IMR-90 (cell line): Measurements from ENCODE around the gene SP3. TPM values are rescaled to one million over a fixed set of nuclear protein-coding genes. Genes with fewer than 3 reads are reported as not detected.
A peak's percentile ranks its signal among the peaks of the same experiment; 100 is the strongest.

Source experiments
- ATAC-seq: fragments of 200-7000 bp; cut with Tn5 transposase; 2 replicates; pipeline ENCODE4 v1.9.1; 2020; ENCODE audit warnings: low read depth, mild to moderate bottlenecking, moderate library complexity
- BruUV-seq: library from RNA; stranded (reverse); fragments of 400-500 nt; replicated peaks from 2 replicates; lab custom pipeline; 2021; lab: Mats Ljungman, UMichigan
- CTCF ChIA-PET: fragments of 300-600 bp; formaldehyde crosslinking; extraction: SDS; loops from one replicate; lab custom pipeline; 2021; ENCODE audit warnings: antibody characterized with exemption; lab: Yijun Ruan, JAX
- POLR2A ChIA-PET: fragments of 300-600 bp; sonication (Branson Sonifier 250); formaldehyde crosslinking; loops from one replicate; lab custom pipeline; 2022; ENCODE audit warnings: antibody characterized with exemption; ENCODE audit not compliant: unreplicated experiment; lab: Charles Lee
- DNase-seq: peaks from one replicate; pipeline ENCODE4 v3.0.0; 2013
- H2AFZ ChIP-seq: replicated peaks from 2 replicates; pipeline ENCODE3; 2013; ENCODE audit warnings: low read length, mild to moderate bottlenecking; ENCODE audit not compliant: poor library complexity
- H2AK5ac ChIP-seq: 2 replicates; pipeline ENCODE4 v1.6.1; 2013; ENCODE audit warnings: low read depth, low read length, inconsistent platforms
- H2AK9ac ChIP-seq: replicated peaks from 2 replicates; pipeline ENCODE3; 2013; ENCODE audit warnings: mild to moderate bottlenecking, low read depth, low read length, moderate library complexity; ENCODE audit not compliant: poor library complexity
- H2BK120ac ChIP-seq: 2 replicates; pipeline ENCODE4 v1.6.1; 2013; ENCODE audit warnings: low read depth, low read length, inconsistent platforms
- H2BK15ac ChIP-seq: 3 replicates; pipeline ENCODE4 v1.6.1; 2013; ENCODE audit warnings: low read depth, low read length, inconsistent platforms
- H2BK20ac ChIP-seq: 2 replicates; pipeline ENCODE4 v1.6.1; 2013; ENCODE audit warnings: low read depth, mild to moderate bottlenecking, inconsistent platforms, low read length, moderate library complexity
- H2BK5ac ChIP-seq: 2 replicates; pipeline ENCODE4 v1.6.1; 2013; ENCODE audit warnings: mild to moderate bottlenecking, low read depth, low read length, inconsistent platforms; ENCODE audit not compliant: poor library complexity, severe bottlenecking
- H3K14ac ChIP-seq: replicated peaks from 2 replicates; pipeline ENCODE4 v1.6.1; 2013; ENCODE audit warnings: low read depth, low read length, inconsistent platforms
- H3K18ac ChIP-seq: 2 replicates; pipeline ENCODE4 v1.6.1; 2013; ENCODE audit warnings: low read depth, low read length, control low read depth
- H3K23ac ChIP-seq: 2 replicates; pipeline ENCODE4 v1.6.1; 2013; ENCODE audit warnings: low read depth, low read length, inconsistent platforms
- H3K27ac ChIP-seq: 2 replicates; pipeline ENCODE4 v1.5.1; 2013; ENCODE audit warnings: mild to moderate bottlenecking, control low read depth, low read length; ENCODE audit not compliant: insufficient read depth
- H3K27me3 ChIP-seq: 2 replicates; pipeline ENCODE4 v1.6.1; 2013; ENCODE audit warnings: low read length; ENCODE audit not compliant: control insufficient read depth, insufficient read depth
- H3K36me3 ChIP-seq: 2 replicates; pipeline ENCODE4 v1.6.1; 2013; ENCODE audit warnings: low read length, mixed read lengths; ENCODE audit not compliant: control insufficient read depth, insufficient read depth
- H3K4ac ChIP-seq: 2 replicates; pipeline ENCODE4 v1.6.1; 2013; ENCODE audit warnings: low read depth, low read length, inconsistent platforms
- H3K4me1 ChIP-seq: 2 replicates; pipeline ENCODE4 v1.6.1; 2013; ENCODE audit warnings: low read length, mixed read lengths; ENCODE audit not compliant: control insufficient read depth, insufficient read depth
- H3K4me2 ChIP-seq: 2 replicates; pipeline ENCODE4 v1.6.1; 2013; ENCODE audit warnings: low read depth, mild to moderate bottlenecking, control low read depth, low read length, moderate library complexity
- H3K4me3 ChIP-seq: 2 replicates; pipeline ENCODE4 v1.5.1; 2013; ENCODE audit warnings: low read depth, mild to moderate bottlenecking, control low read depth, low read length, moderate library complexity; ENCODE audit not compliant: insufficient read depth
- H3K56ac ChIP-seq: 2 replicates; pipeline ENCODE4 v1.6.1; 2013; ENCODE audit warnings: low read length, inconsistent platforms; ENCODE audit not compliant: insufficient read depth; ENCODE audit errors: extremely low read depth
- H3K79me1 ChIP-seq, 2 experiments: 2 replicates each; pipeline ENCODE4 v1.6.1; 2013; ENCODE audit warnings: low read length in 2 of 2, inconsistent platforms in 1 of 2, low read depth in 1 of 2
- H3K9ac ChIP-seq: 2 replicates; pipeline ENCODE4 v1.6.1; 2013; ENCODE audit warnings: low read depth, low read length, control low read depth
- H3K9me1 ChIP-seq: 2 replicates; pipeline ENCODE4 v1.6.1; 2013; ENCODE audit warnings: low read length, inconsistent platforms; ENCODE audit not compliant: insufficient read depth
- H3K9me3 ChIP-seq: 2 replicates; pipeline ENCODE4 v1.6.1; 2013; ENCODE audit warnings: low read length; ENCODE audit not compliant: control insufficient read depth, insufficient read depth
- H4K20me1 ChIP-seq: 2 replicates; pipeline ENCODE4 v1.6.1; 2013; ENCODE audit warnings: low read length, inconsistent platforms; ENCODE audit not compliant: insufficient read depth
- H4K5ac ChIP-seq: 2 replicates; pipeline ENCODE4 v1.6.1; 2013; ENCODE audit warnings: mild to moderate bottlenecking, low read depth, low read length, control low read depth
- H4K8ac ChIP-seq, 2 experiments: 2 replicates each; pipeline ENCODE4 v1.6.1; 2013; ENCODE audit warnings: low read depth in 2 of 2, low read length in 2 of 2, control low read depth in 1 of 2, inconsistent platforms in 1 of 2
- H4K91ac ChIP-seq: 2 replicates; pipeline ENCODE4 v1.6.1; 2013; ENCODE audit warnings: low read depth, low read length, inconsistent platforms; ENCODE audit not compliant: insufficient read depth
- BHLHE40 ChIP-seq: fragments of 150-350 bp; IDR thresholded peaks from 2 replicates; pipeline ENCODE4 v1.6.1; 2016; ENCODE audit warnings: mild to moderate bottlenecking, low read depth, low read length
- CHD1 ChIP-seq: IDR thresholded peaks from 2 replicates; pipeline ENCODE4 v1.6.1; 2012; ENCODE audit warnings: low read depth, low read length, improper control_type of control experiment
- CTCF ChIP-seq: conservative IDR thresholded peaks from 2 replicates; pipeline ENCODE4 v1.5.1; 2012; ENCODE audit warnings: mild to moderate bottlenecking, low read depth, low read length, improper control_type of control experiment
- FOS ChIP-seq: fragments of 150-350 bp; IDR thresholded peaks from 2 replicates; pipeline ENCODE4 v1.6.1; 2016; ENCODE audit warnings: low read depth, low read length
- MAFK ChIP-seq: IDR thresholded peaks from 2 replicates; pipeline ENCODE4 v1.6.1; 2012; ENCODE audit warnings: low read depth, low read length, improper control_type of control experiment
- MAZ ChIP-seq: IDR thresholded peaks from 2 replicates; pipeline ENCODE4 v1.6.1; 2012; ENCODE audit warnings: low read depth, mild to moderate bottlenecking, low read length, improper control_type of control experiment, moderate library complexity, borderline replicate concordance
- MXI1 ChIP-seq: IDR thresholded peaks from 2 replicates; pipeline ENCODE4 v1.6.1; 2012; ENCODE audit warnings: low read depth, mild to moderate bottlenecking, low read length, moderate library complexity, borderline replicate concordance
- NFE2L2 ChIP-seq: fragments of 150-350 bp; IDR thresholded peaks from 2 replicates; pipeline ENCODE4 v1.6.1; 2016; ENCODE audit warnings: low read depth, mild to moderate bottlenecking, low read length
- POLR2A ChIP-seq: IDR thresholded peaks from 2 replicates; pipeline ENCODE4 v1.6.1; 2012; ENCODE audit warnings: mild to moderate bottlenecking, low read depth, low read length
- RCOR1 ChIP-seq: IDR thresholded peaks from 2 replicates; pipeline ENCODE4 v1.6.1; 2012; ENCODE audit warnings: mild to moderate bottlenecking, low read length, improper control_type of control experiment; ENCODE audit not compliant: insufficient replicate concordance
- RFX5 ChIP-seq: IDR thresholded peaks from 2 replicates; pipeline ENCODE4 v1.8.0; 2012; ENCODE audit warnings: low read depth, mild to moderate bottlenecking, low read length, moderate library complexity
- SMC3 ChIP-seq: fragments of 150-350 bp; IDR thresholded peaks from 2 replicates; pipeline ENCODE4 v1.6.1; 2016; ENCODE audit warnings: low read depth, mild to moderate bottlenecking, antibody characterized with exemption, low read length, moderate library complexity
- USF2 ChIP-seq: fragments of 150-350 bp; IDR thresholded peaks from 2 replicates; pipeline ENCODE4 v1.6.1; 2017; ENCODE audit warnings: mild to moderate bottlenecking, antibody characterized with exemption, low read length, low read depth
- WGBS, 2 experiments: methylation state at CpG; one replicate each; pipeline versions ENCODE4 v1.1.5 to v1.1.7; 2013; ENCODE audit warnings: missing lambda C conversion rate in 2 of 2; ENCODE audit not compliant: insufficient read length in 1 of 2; ENCODE audit errors: extremely low coverage in 2 of 2; 5-methylcytosine and 5-hydroxymethylcytosine counted together
- dilution Hi-C: fragments of 300-500 bp; cut with HindIII; formaldehyde crosslinking; loops from one replicate; pipeline ENCODE4 v1.14.3; 2018; ENCODE audit warnings: low sequenced_read_pairs; ENCODE audit not compliant: unreplicated experiment
- in situ Hi-C: fragments of 300-500 bp; cut with MboI; formaldehyde crosslinking; loops from 3 replicates; pipeline ENCODE4 v1.14.3; 2019; ENCODE audit warnings: low sequenced_read_pairs, inconsistent platforms, mixed read lengths
- intact Hi-C: fragments of 100-400 bp; cut with micrococcal nuclease; formaldehyde crosslinking; loops from 2 replicates; pipeline ENCODE4 v1.10.0; 2022
- polyA plus RNA-seq, 3 experiments: library from polyadenylated mRNA; depleted of rRNA; stranded (reverse); fragments of >200 nt; gene quantifications; 2 replicates each; pipeline ENCODE4 v1.2.3, GENCODE V29; 2012; ENCODE audit warnings: low replicate concordance in 1 of 3
- total RNA-seq: library from RNA; depleted of rRNA; stranded (reverse); fragments of >200 nt; gene quantifications from 2 replicates; pipeline ENCODE4 v1.2.3, GENCODE V29; 2012

The SP3 gene
- total and polyA plus RNA-seq, 2 of the 4 experiments (the other 2 are of a cell fraction): 26.7 to 136 TPM

GRCh38 chr2:173860566-173860965 is 104.6 kb downstream of the SP3 start:
- H2AFZ ChIP-seq: peak overlapping the region; percentile 2
- no peak overlapping the region for H2AK5ac ChIP-seq
- intact Hi-C loops: no loop called here
- H3K27me3 ChIP-seq: peaks cover 18% of the 10 kb centered on the region
- H3K9ac ChIP-seq: no peak overlapping the region
- no peak overlapping the region for H3K18ac ChIP-seq
- H3K23ac ChIP-seq: no peak overlapping the region
- DNase-seq: no peak
- no peak overlapping the region for H2AK9ac ChIP-seq
- H3K4me3 ChIP-seq: no peak overlapping the region
- H3K27ac ChIP-seq: no peak overlapping the region
- no peak overlapping the region for H4K91ac ChIP-seq
- no peaks in the 10 kb centered on the region for H3K9me3 ChIP-seq
- H4K20me1 ChIP-seq: no peaks in the 10 kb centered on the region
- no peak overlapping the region for H2BK15ac ChIP-seq
- no peak overlapping the region for H2BK120ac ChIP-seq
- no peaks in the 10 kb centered on the region for H3K79me1 ChIP-seq
- TF ChIP-seq POLR2A (no peak), USF2 (no peak), MAFK (no peak), MAZ (no peak), CHD1 (no peak), RCOR1 (no peak), FOS (no peak), RFX5 (no peak), CTCF (no peak), MXI1 (no peak), BHLHE40 (no peak), NFE2L2 (no peak), SMC3 (no peak)
- H3K4me1 ChIP-seq: no peaks in the 10 kb centered on the region
- no peak overlapping the region for H4K8ac ChIP-seq
- no CpG with 5 or more reads among the region's 6 CpGs for WGBS, 2 experiments
- H4K5ac ChIP-seq: no peak overlapping the region
- H2BK20ac ChIP-seq: no peak overlapping the region
- no peak overlapping the region for H3K4me2 ChIP-seq
- ChIA-PET CTCF (no interaction called here), POLR2A (no interaction called here)
- BruUV-seq: no TSS peak
- ATAC-seq: no peak
- H2BK5ac ChIP-seq: no peak overlapping the region
- no peak overlapping the region for H3K56ac ChIP-seq
- dilution Hi-C loops: no loop called here
- H3K36me3 ChIP-seq: no peaks in the 10 kb centered on the region
- no peaks in the 10 kb centered on the region for H3K9me1 ChIP-seq
- in situ Hi-C loops: no loop called here
- no peak overlapping the region for H3K4ac ChIP-seq
- no peak overlapping the region for H3K14ac ChIP-seq
